ENCODE measurements around the gene TPP1. TPM values are rescaled to one million over a fixed set of nuclear protein-coding genes. Genes with fewer than 3 reads are reported as not detected.

Gene TPP1
- total RNA-seq, 1 donor from 2014 or later: 101 TPM

GRCh38 chr11:6565325-6565724, 53.9 kb downstream of the TPP1 start:
- Mint-ChIP-seq H3K4me3 (ENCODE audit: unreplicated experiment) (no peak overlapping the region), H3K36me3 (ENCODE audit: low read depth) (peaks cover 11% of the 10 kb centered on the region), H3K4me1 (ENCODE audit: low read depth) (peaks cover 8% of the 10 kb centered on the region), H3K27ac (ENCODE audit: unreplicated experiment) (no peak overlapping the region), H3K27me3 (ENCODE audit: low read depth) (no peaks in the 10 kb centered on the region), H3K9me3 (ENCODE audit: low read depth) (no peaks in the 10 kb centered on the region)
- TF ChIP-seq, protein P1, sequence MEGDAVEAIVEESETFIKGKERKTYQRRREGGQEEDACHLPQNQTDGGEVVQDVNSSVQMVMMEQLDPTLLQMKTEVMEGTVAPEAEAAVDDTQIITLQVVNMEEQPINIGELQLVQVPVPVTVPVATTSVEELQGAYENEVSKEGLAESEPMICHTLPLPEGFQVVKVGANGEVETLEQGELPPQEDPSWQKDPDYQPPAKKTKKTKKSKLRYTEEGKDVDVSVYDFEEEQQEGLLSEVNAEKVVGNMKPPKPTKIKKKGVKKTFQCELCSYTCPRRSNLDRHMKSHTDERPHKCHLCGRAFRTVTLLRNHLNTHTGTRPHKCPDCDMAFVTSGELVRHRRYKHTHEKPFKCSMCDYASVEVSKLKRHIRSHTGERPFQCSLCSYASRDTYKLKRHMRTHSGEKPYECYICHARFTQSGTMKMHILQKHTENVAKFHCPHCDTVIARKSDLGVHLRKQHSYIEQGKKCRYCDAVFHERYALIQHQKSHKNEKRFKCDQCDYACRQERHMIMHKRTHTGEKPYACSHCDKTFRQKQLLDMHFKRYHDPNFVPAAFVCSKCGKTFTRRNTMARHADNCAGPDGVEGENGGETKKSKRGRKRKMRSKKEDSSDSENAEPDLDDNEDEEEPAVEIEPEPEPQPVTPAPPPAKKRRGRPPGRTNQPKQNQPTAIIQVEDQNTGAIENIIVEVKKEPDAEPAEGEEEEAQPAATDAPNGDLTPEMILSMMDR (IDR thresholded peaks at IDR 0.05): no peak
- no peak for DNase-seq (ENCODE audit: low spot score)

- no peak for DNase-seq (ENCODE audit: low spot score)
- Mint-ChIP-seq H3K27ac (ENCODE audit: unreplicated experiment) (no peak overlapping the region), H3K9me3 (ENCODE audit: low read depth) (no peaks in the 10 kb centered on the region), H3K4me1 (ENCODE audit: low read depth) (peaks cover 4% of the 10 kb centered on the region), H3K27me3 (ENCODE audit: low read depth) (no peaks in the 10 kb centered on the region), H3K36me3 (ENCODE audit: low read depth) (peaks cover 10% of the 10 kb centered on the region), H3K4me3 (ENCODE audit: unreplicated experiment) (no peak overlapping the region)
- TF ChIP-seq, protein P1 (IDR thresholded peaks at IDR 0.05): no peak
Observed at GRCh38 chr11:6563667-6564066, 55.6 kb downstream of the TPP1 start.

DNA sequence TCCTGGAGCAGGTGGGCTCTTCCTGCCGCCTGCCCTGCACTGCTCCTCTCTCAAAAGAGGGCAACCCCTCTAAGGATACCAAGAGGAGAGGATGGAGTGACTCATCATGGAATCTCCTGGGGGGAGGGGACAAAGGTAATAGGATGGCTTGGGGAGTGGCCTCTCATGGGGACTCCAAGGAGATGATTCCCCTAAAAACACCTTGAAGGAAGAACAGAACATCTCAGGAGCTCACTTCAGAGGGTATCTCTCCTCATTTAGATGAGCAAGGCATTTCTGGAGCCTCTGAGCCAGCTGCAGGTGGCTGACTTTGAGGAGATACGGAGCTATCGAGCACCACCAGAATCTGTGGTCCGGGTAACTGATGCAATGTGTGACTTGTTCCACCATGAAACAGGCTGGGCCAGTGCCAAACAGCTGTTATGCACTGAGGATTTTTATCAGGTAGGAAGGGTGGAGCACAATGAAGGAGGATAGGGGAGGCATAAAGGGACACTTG, 56.1 kb downstream of the TPP1 start:
- Mint-ChIP-seq H3K36me3 (ENCODE audit: low read depth) (peaks cover 10% of the 10 kb centered on the region), H3K4me3 (ENCODE audit: unreplicated experiment) (no peak overlapping the region), H3K27me3 (ENCODE audit: low read depth) (no peaks in the 10 kb centered on the region), H3K9me3 (ENCODE audit: low read depth) (no peaks in the 10 kb centered on the region), H3K27ac (ENCODE audit: unreplicated experiment) (no peak overlapping the region), H3K4me1 (ENCODE audit: low read depth) (no peaks in the 10 kb centered on the region)
- DNase-seq (ENCODE audit: low spot score): no peak
- TF ChIP-seq, protein P1 (IDR thresholded peaks at IDR 0.05): no peak

Other genes with a start within 250 kb of the TPP1 start
- 81.1 to 102 TPM (median 99.4 TPM) in 3 replicates for gene SMPD1, start 228.9 kb downstream of the TPP1 start, total RNA-seq
- 34.5 to 42.5 TPM (median 36.4 TPM) in 3 replicates for gene APBB1, start 200.3 kb downstream of the TPP1 start, total RNA-seq
- 2.6 to 3.8 TPM (median 3.2 TPM) in 3 replicates for gene HPX, start 178.4 kb downstream of the TPP1 start, total RNA-seq
- gene TRIM3, start 145.5 kb downstream of the TPP1 start, total RNA-seq: 27.2 to 36.9 TPM (median 27.6 TPM) in 3 replicates
- gene ARFIP2, start 138.1 kb downstream of the TPP1 start, total RNA-seq: 57.7 to 61.4 TPM (median 57.7 TPM) in 3 replicates
- 27.4 to 34.1 TPM (median 28.7 TPM) in 3 replicates for gene TIMM10B, start 137.9 kb downstream of the TPP1 start, total RNA-seq
- gene DNHD1, start 122.1 kb downstream of the TPP1 start, total RNA-seq: 3.8 to 7.4 TPM (median 5.8 TPM) in 3 replicates
- gene RRP8, start 15.8 kb downstream of the TPP1 start, total RNA-seq: 12.8 to 15.7 TPM (median 15.1 TPM) in 3 replicates
- gene ILK, start 15.6 kb downstream of the TPP1 start, total RNA-seq: 200 to 258 TPM (median 248 TPM) in 3 replicates
- gene TAF10, start 7.2 kb downstream of the TPP1 start, total RNA-seq: 80.9 to 124 TPM (median 82.8 TPM) in 3 replicates
- gene DCHS1, start 36.4 kb upstream of the TPP1 start, total RNA-seq: 33.1 to 34.6 TPM (median 33.4 TPM) in 3 replicates
- 45.5 to 79.0 TPM (median 48.6 TPM) in 3 replicates for gene MRPL17, start 63.9 kb upstream of the TPP1 start, total RNA-seq
- gene OR2AG2, start 152.6 kb upstream of the TPP1 start, total RNA-seq: 0.07 to 0.21 TPM in 2 of 3 replicates, not detected in the other
- gene OR2AG1, start 163.6 kb upstream of the TPP1 start, total RNA-seq: not detected in 3 replicates
- gene OR6A2, start 180.3 kb upstream of the TPP1 start, total RNA-seq: 0.19 to 0.23 TPM in 2 of 3 replicates, not detected in the other
- not detected in 3 replicates for gene OR10A5, start 226.3 kb upstream of the TPP1 start, total RNA-seq
- not detected in 3 replicates for gene OR10A2, start 243.6 kb upstream of the TPP1 start, total RNA-seq

Data from chondrocyte (in vitro differentiated cells).